ENCODE measurements around the gene RAC2. TPM values are rescaled to one million over a fixed set of nuclear protein-coding genes. Genes with fewer than 3 reads are reported as not detected.

The RAC2 gene
- total and polyA plus RNA-seq, 2 of the 8 experiments (the other 6 are each of a cell fraction or from before 2014, with no cell fraction given) = 2.3 to 4.3 TPM

GRCh38 chr22:37223965-37224551, 20.0 kb downstream of the RAC2 start:
- 97% methylated on average over 3 of the region's 3 CpGs; no CpG with 5 or more reads in 1 of the 2 experiments for WGBS, 2 experiments (ENCODE audit: extremely low coverage in 1 of 2, insufficient coverage in 1 of 2, insufficient read length in 1 of 2, insufficient replicate concordance in 2 of 2, low coverage in 1 of 2, low lambda C conversion rate in 2 of 2, missing lambda C conversion rate in 1 of 2)
- H3K4me3 ChIP-seq (ENCODE audit: extremely low read depth in 1 of 4, insufficient read depth in 2 of 4, low read depth in 3 of 4, low read length in 4 of 4) = no peak overlapping the region
- H3K14ac ChIP-seq (ENCODE audit: insufficient read length) = no peak overlapping the region
- H3K23ac ChIP-seq (ENCODE audit: insufficient read length) = no peak overlapping the region
- H2BK120ac ChIP-seq (replicated peaks; ENCODE audit: low read depth, low read length) = no peak overlapping the region
- H3K27me3 ChIP-seq (replicated peaks in 1 of 4; ENCODE audit: control insufficient read depth in 3 of 4, extremely low read depth in 1 of 4, insufficient read depth in 3 of 4, low read length in 3 of 4) = no peaks in the 10 kb centered on the region
- FAIRE-seq (no peak), DNase-seq (ENCODE audit: low read depth in 1 of 2, low spot score in 2 of 2) (no peak)
- TF ChIP-seq FOSL1 (IDR thresholded peaks at IDR 0.05; ENCODE audit: insufficient read depth, low read depth, low read length) = no peak
- TF ChIP-seq ATF3 (IDR thresholded peaks at IDR 0.05; ENCODE audit: insufficient read depth, low read depth, low read length) = no peak
- no peak for TF ChIP-seq SP2 (IDR thresholded peaks at IDR 0.05; ENCODE audit: low read length)
- no peak for TF ChIP-seq SRF (IDR thresholded peaks at IDR 0.05; ENCODE audit: low read depth, low read length)
- TF ChIP-seq BCL11A (IDR thresholded peaks at IDR 0.05; ENCODE audit: low read depth in 2 of 2, low read length in 2 of 2) = no peak
- TF ChIP-seq GABPA (IDR thresholded peaks at IDR 0.05; ENCODE audit: borderline replicate concordance, insufficient read depth, low read length) = no peak
- H3K4me2 ChIP-seq (ENCODE audit: insufficient read depth in 1 of 2, low read depth in 2 of 2, low read length in 2 of 2) = no peak overlapping the region
- no peak overlapping the region for H4K8ac ChIP-seq (ENCODE audit: extremely low read depth, insufficient read depth, low read length)
- H3K18ac ChIP-seq (ENCODE audit: extremely low read depth, low read length) = no peak overlapping the region
- no peak overlapping the region for H2BK15ac ChIP-seq (ENCODE audit: low read length)
- H3K27ac ChIP-seq (ENCODE audit: low read depth, low read length) = no peak overlapping the region
- no peak overlapping the region for H3K4ac ChIP-seq (replicated peaks; ENCODE audit: insufficient read length, low read depth, low read length)
- H3K56ac ChIP-seq (replicated peaks; ENCODE audit: insufficient read length, low read depth, low read length) = no peak overlapping the region
- no peaks in the 10 kb centered on the region for H3K4me1 ChIP-seq (replicated peaks in 1 of 4; ENCODE audit: control insufficient read depth in 3 of 4, insufficient read depth in 4 of 4, low read length in 3 of 4)
- H3K9ac ChIP-seq (replicated peaks in 1 of 4; ENCODE audit: extremely low read depth in 1 of 4, low read depth in 3 of 4, low read length in 3 of 4) = no peak overlapping the region
- no peak overlapping the region for H2BK20ac ChIP-seq (ENCODE audit: low read length)
- no peak overlapping the region for H4K5ac ChIP-seq (ENCODE audit: insufficient read length, low read depth, low read length)
- peaks cover 2% of the 10 kb centered on the region; the same call in 1 of the 2 replicates for H3K23me2 ChIP-seq (ENCODE audit: low read depth, low read length)
- H2AFZ ChIP-seq (ENCODE audit: low read length) = no peak overlapping the region
- H3K79me1 ChIP-seq (ENCODE audit: low read depth, low read length) = no peaks in the 10 kb centered on the region
- H2BK12ac ChIP-seq (ENCODE audit: low read depth, low read length) = no peak overlapping the region
- H4K20me1 ChIP-seq (replicated peaks in 1 of 2; ENCODE audit: control insufficient read depth in 1 of 2, insufficient read depth in 2 of 2, low read length in 2 of 2) = no peaks in the 10 kb centered on the region
- H3K36me3 ChIP-seq (ENCODE audit: control insufficient read depth in 2 of 4, insufficient read depth in 4 of 4, low read length in 3 of 4) = no peaks in the 10 kb centered on the region
- H3K9me3 ChIP-seq (ENCODE audit: insufficient read depth in 2 of 2, low read depth in 1 of 2, low read length in 1 of 2) = no peaks in the 10 kb centered on the region; a peak in 1 of 4 replicates
- H3K79me2 ChIP-seq (ENCODE audit: control insufficient read depth in 1 of 2, insufficient read depth in 2 of 2, low read length in 2 of 2) = no peaks in the 10 kb centered on the region
- POLR2A ChIA-PET (ENCODE audit: partially characterized antibody) = no interaction called here
- no peak overlapping the region for H2AK5ac ChIP-seq (ENCODE audit: low read depth, low read length)
- H2BK5ac ChIP-seq (ENCODE audit: low read depth, low read length) = no peak overlapping the region
- no peak overlapping the region for H4K91ac ChIP-seq (replicated peaks; ENCODE audit: insufficient read length, low read length)
- CTCF ChIA-PET (ENCODE audit: partially characterized antibody) = interaction anchor here (0.5 to 3.3 kb wide), 5 partner anchors 10 to 335 kb away, joined by 3 to 22 read pairs (median 4); no protein-coding TSS in a partner anchor
